ENCODE measurements around the gene IFT172.

GRCh38 chr2:27408601-27409320 lies 80.8 kb downstream of the IFT172 start:
- TF ChIP-seq FOXP2 (optimal IDR thresholded peaks at IDR 0.05; ENCODE audit: borderline replicate concordance, extremely low read depth, extremely low read length, insufficient read depth) (no peak), POLR2AphosphoS5 (IDR thresholded peaks at IDR 0.05; ENCODE audit: low read depth, low read length) (no peak), REST (IDR thresholded peaks at IDR 0.05; ENCODE audit: insufficient read depth in 1 of 2, low read depth in 2 of 2, low read length in 2 of 2) (no peak)
